Measurements from ENCODE around the gene NSUN6. TPM values are rescaled to one million over a fixed set of nuclear protein-coding genes. Genes with fewer than 3 reads are reported as not detected.

The NSUN6 gene
- total and polyA plus RNA-seq, 10 of the 15 experiments (the other 5 are each of a cell fraction or from before 2014, with no cell fraction given): 10.2 to 25.0 (median 15.6) TPM

DNA sequence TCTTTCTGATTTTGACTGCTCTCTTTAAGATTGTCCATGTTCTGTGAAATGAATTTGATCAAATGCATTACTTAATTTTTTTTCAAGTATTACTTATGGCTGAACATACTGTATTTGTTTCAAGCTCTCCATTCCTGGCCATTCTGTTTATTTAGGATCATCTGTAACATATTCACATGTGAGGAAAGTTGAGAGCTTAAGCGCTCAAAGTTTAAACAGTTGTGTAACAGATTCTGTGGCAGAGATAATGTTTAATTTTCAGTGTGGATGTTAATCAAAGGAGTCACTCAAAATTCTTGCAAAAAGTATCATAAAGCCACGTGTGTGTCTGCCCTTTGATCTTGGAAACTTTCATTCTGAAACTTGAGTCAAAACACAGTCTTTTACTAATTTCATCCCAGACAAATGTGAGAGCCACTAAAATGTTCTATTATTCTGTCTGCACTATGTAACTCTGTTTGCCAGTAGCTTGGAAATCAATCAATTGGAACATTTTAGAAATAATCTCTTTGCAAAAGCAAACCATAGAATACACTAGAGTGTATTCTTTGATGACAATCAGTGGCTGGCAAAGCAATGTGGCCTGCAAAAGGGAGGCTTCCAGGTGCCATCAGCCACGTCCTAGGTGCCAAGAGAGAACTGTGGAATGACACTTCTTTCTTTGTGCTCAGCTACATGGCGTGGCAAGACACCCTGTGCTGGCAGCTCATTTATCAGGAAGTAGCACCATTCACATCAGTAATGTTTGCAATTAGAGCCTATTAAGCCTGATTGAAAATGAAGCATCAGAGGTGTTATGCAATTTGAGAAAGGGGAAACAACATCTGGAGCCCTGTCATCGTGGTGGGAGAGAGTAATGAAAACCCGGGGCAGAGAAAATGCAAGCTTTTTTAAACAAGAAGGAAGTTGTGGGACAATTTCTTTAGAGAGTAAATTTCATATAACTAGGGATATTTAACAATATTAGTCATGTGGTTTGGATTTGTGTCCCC lies 48.8 kb upstream of the NSUN6 start:
- WGBS (ENCODE audit: insufficient coverage, insufficient replicate concordance, low lambda C conversion rate, missing lambda C conversion rate): 2% methylated on average over 6 of the region's 6 CpGs
- ChIA-PET CTCF (interaction anchor here (0.9 to 1.7 kb wide), 2 partner anchors 8 to 12 kb away, joined by 3 to 4 read pairs; no protein-coding TSS in a partner anchor), POLR2A (no interaction called here), SMC1A (ENCODE audit: uncharacterized antibody, unreplicated experiment) (interaction anchor here (1.0 kb wide), 1 partner anchor 30 kb away, joined by 4 read pairs; no protein-coding TSS in a partner anchor), RAD21 (ENCODE audit: unreplicated experiment) (no interaction called here)
- no peak for DNase-seq (ENCODE audit: low read depth, low spot score)
- no peaks in the 10 kb centered on the region for H3K36me3 ChIP-seq (ENCODE audit: control insufficient read depth in 2 of 2, insufficient read depth in 2 of 2, low read length in 1 of 2)
- no peaks in the 10 kb centered on the region for H4K20me1 ChIP-seq (ENCODE audit: control insufficient read depth, insufficient read depth)
- no peaks in the 10 kb centered on the region for H3K9me3 ChIP-seq (replicated peaks; ENCODE audit: control insufficient read depth, insufficient read depth, low read length)
- no peaks in the 10 kb centered on the region for H3K4me1 ChIP-seq (ENCODE audit: control insufficient read depth, insufficient read depth, low read length)
- no peak for FAIRE-seq
- no TSS peak for BruUV-seq (replicated peaks)
- ATAC-seq: peak; percentile 50
- no peak overlapping the region for H3K27ac ChIP-seq (ENCODE audit: control insufficient read depth, insufficient read depth)
- intact Hi-C loops (cut with micrococcal nuclease; ENCODE audit: unreplicated experiment): loop anchor here (5.0 kb wide), 1 partner anchor 1927 kb away; no protein-coding TSS in a partner anchor
- H3K9ac ChIP-seq (ENCODE audit: control insufficient read depth, insufficient read depth, low read length): no peak overlapping the region
- no peaks in the 10 kb centered on the region for H3K79me2 ChIP-seq (ENCODE audit: control insufficient read depth, insufficient read depth, low read length)
- H3K4me2 ChIP-seq (ENCODE audit: control insufficient read depth, insufficient read depth): no peak overlapping the region
- in situ Hi-C loops (cut with MboI): no loop called here
- H2AFZ ChIP-seq (ENCODE audit: control insufficient read depth, low read depth, low read length): no peak overlapping the region
- H3K4me3 ChIP-seq: no peak overlapping the region
- no peaks in the 10 kb centered on the region for H3K27me3 ChIP-seq (replicated peaks in 1 of 2; ENCODE audit: control insufficient read depth in 2 of 2, insufficient read depth in 2 of 2, low read length in 1 of 2)
- TF ChIP-seq NR2F1 (conservative IDR thresholded peaks at IDR 0.05) (0 out of 2 replicates have a peak, but pooled peaks have one; percentile 22), MTA2 (IDR thresholded peaks at IDR 0.05; ENCODE audit: low read depth) (0 out of 2 replicates have a peak, but pooled peaks have one; percentile 23), ATF7 (IDR thresholded peaks at IDR 0.05; ENCODE audit: low read depth) (no peak), NRF1 (conservative IDR thresholded peaks at IDR 0.05; ENCODE audit: low read depth, low read length) (no peak), TAF1 (IDR thresholded peaks at IDR 0.05; ENCODE audit: borderline replicate concordance, low read depth, low read length) (no peak), RUNX3 (IDR thresholded peaks at IDR 0.05; ENCODE audit: low read length) (no peak), PAX8 (IDR thresholded peaks at IDR 0.05) (no peak), NFXL1 (IDR thresholded peaks at IDR 0.05; ENCODE audit: borderline replicate concordance) (no peak), RB1 (IDR thresholded peaks at IDR 0.05; ENCODE audit: borderline replicate concordance) (no peak), CBX3 (IDR thresholded peaks at IDR 0.05; ENCODE audit: borderline replicate concordance, low read depth) (no peak), SMARCA5 (IDR thresholded peaks at IDR 0.05) (no peak), KLF5 (IDR thresholded peaks at IDR 0.05; ENCODE audit: partially characterized antibody) (no peak), YY1 (IDR thresholded peaks at IDR 0.05; ENCODE audit: low read depth, low read length) (no peak), POLR2AphosphoS2 (IDR thresholded peaks at IDR 0.05; ENCODE audit: low read depth, low read length) (no peak), CBX5 (IDR thresholded peaks at IDR 0.05; ENCODE audit: low read depth) (no peak)
- TF ChIP-seq, protein P1, sequence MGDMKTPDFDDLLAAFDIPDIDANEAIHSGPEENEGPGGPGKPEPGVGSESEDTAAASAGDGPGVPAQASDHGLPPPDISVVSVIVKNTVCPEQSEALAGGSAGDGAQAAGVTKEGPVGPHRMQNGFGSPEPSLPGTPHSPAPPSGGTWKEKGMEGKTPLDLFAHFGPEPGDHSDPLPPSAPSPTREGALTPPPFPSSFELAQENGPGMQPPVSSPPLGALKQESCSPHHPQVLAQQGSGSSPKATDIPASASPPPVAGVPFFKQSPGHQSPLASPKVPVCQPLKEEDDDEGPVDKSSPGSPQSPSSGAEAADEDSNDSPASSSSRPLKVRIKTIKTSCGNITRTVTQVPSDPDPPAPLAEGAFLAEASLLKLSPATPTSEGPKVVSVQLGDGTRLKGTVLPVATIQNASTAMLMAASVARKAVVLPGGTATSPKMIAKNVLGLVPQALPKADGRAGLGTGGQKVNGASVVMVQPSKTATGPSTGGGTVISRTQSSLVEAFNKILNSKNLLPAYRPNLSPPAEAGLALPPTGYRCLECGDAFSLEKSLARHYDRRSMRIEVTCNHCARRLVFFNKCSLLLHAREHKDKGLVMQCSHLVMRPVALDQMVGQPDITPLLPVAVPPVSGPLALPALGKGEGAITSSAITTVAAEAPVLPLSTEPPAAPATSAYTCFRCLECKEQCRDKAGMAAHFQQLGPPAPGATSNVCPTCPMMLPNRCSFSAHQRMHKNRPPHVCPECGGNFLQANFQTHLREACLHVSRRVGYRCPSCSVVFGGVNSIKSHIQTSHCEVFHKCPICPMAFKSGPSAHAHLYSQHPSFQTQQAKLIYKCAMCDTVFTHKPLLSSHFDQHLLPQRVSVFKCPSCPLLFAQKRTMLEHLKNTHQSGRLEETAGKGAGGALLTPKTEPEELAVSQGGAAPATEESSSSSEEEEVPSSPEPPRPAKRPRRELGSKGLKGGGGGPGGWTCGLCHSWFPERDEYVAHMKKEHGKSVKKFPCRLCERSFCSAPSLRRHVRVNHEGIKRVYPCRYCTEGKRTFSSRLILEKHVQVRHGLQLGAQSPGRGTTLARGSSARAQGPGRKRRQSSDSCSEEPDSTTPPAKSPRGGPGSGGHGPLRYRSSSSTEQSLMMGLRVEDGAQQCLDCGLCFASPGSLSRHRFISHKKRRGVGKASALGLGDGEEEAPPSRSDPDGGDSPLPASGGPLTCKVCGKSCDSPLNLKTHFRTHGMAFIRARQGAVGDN (IDR thresholded peaks at IDR 0.05): no peak
- TF ChIP-seq, protein P2, sequence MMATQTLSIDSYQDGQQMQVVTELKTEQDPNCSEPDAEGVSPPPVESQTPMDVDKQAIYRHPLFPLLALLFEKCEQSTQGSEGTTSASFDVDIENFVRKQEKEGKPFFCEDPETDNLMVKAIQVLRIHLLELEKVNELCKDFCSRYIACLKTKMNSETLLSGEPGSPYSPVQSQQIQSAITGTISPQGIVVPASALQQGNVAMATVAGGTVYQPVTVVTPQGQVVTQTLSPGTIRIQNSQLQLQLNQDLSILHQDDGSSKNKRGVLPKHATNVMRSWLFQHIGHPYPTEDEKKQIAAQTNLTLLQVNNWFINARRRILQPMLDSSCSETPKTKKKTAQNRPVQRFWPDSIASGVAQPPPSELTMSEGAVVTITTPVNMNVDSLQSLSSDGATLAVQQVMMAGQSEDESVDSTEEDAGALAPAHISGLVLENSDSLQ (IDR thresholded peaks at IDR 0.05): 0 out of 2 replicates have a peak, but pooled peaks have one; percentile 29

All from GM12878 (cell line).